GM19238 (cell line): ENCODE results near the gene ETV6.

Experiments used
- DNase-seq: peaks from one replicate; pipeline ENCODE4 v3.0.0; 2011; ENCODE audit warnings: low spot score; ENCODE audit not compliant: insufficient read length

Gene ETV6

DNA sequence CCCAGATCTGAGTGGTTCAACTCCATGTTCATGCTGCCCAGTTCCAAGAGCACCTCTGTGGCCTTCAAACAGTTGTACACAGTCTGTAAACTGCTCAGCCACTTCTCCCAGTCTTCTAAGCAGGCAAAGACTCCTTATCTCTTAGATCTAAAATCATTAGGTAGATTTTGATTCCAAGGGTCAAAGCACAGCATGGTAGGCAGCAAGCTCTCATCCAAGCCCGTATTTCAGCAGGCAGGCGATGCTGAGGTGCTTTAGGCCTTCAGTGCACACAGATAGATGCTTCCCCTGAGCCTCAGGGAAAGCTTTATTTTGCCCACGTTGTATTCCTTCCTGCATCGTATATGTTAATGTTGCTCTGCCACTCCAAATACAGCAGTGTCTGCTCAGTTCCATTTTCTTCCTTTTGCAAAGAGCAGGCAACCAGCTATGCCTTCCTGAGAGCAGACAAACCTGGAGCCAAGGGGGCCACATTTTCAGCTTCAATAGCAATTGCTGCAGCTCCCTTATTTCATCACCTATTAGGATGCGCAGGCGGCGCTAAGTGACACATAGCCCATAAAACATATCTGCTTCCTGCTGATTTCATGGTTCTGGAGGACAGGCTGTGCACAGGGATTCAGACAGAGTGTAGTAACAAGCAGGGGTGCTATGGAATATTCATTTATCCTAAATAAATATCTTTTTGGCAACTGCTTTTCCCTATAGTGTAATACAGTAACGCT is 67.5 kb downstream of the ETV6 start:
- DNase-seq: no peak

DNA sequence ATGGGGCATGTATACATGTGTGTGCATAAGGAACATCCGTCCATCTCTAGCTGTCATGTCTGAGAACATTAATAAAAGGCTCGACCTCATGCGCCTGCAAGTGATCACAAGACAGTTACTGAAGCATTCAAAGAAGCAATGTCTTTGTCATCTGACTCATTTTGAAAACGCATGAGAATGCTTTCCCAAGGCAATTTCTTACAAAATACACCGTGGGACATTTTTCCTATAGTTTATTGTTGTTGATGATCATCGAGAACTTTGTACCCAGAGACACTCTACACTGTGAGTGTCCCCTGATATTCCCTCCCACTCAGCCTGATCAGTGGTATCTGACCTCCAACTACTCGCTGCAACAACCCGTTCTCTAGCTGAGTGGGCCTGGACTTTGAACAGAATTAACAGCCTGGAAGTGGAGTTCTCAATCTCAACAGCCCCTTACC is 68.1 kb downstream of the ETV6 start:
- no peak for DNase-seq

DNA sequence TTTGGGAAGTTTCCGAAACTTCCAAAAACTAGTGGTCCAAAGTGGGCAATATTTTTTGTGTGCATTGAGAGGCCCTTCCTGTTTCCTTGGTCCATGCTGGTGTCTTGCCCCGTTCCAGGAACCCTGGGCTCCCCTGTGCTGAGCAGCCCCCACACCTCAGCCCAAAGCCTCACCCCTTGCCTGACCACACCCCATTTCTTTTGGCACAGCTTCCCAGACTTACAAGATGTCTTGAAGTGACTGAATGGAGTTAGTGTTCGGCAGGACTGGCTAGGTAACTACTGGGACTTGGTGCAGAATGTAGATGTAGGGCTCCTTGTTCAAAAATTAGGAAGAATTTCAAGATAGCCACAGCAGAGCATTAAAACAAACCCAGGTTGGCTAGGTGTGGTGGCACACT is 68.6 kb downstream of the ETV6 start:
- DNase-seq: no peak

DNA sequence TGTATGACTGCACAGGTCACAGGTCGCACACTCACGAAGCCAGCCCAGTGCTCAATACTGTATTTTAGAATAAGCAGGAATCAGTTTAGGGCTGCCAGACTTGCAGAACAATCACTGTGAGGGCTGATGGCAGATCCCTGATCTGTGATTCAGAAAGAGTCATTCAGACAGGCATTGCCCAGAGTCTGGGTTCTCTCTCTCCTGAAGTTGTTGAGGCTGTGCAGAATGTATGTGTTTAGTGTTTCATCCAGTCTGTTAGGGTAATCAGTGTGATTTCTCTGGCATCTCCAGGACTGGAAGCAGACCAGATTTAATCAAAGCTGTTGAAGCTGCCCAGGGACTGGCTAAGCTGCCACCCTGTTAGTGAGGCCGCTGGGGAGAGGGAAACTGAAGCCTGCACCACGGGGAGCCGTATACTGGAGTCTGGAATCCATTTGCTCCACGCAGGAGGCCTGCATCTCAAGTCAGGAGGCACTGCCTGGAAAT is 69.3 kb downstream of the ETV6 start:
- DNase-seq: no peak

DNA sequence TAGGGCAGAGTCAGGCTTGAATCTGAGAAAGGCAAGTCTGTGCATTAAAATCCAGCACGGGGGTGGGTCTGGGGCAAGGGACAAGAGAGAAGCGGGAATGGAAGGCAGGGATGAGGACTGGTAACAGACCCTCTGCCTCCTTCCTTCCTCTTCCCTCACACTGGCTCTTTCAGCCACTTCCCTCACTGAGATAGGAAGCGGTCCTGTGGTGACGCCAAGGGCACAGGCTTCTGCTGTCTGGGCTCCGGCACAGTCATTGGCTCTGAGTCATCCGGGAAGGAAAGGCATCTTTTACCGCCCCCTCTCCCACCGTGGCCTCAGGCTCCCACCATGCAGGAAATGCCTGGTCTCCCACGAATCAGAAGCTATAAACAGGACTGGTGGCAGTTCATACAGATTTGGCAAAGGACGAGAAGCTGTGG is 70.2 kb downstream of the ETV6 start:
- DNase-seq: no peak

DNA sequence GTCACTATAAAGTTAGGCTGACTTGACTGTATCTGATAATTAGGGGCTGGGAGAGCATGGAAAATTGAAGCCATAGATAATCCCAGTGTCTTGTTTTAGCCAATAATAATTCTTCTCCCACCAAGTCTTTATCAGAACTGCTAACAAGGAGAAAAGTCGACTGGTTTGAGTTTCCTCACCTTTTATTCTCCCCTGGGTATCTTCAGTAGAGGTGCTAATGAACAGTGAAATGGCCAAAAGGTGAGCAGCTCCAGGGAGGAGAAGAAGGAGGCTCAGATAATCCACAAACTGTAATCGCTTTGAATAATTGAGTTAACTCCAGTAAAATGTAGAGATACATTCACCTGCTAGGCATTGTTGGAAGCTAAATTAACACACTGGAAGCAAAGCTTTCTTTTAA is 72.6 kb downstream of the ETV6 start:
- no peak for DNase-seq

DNA sequence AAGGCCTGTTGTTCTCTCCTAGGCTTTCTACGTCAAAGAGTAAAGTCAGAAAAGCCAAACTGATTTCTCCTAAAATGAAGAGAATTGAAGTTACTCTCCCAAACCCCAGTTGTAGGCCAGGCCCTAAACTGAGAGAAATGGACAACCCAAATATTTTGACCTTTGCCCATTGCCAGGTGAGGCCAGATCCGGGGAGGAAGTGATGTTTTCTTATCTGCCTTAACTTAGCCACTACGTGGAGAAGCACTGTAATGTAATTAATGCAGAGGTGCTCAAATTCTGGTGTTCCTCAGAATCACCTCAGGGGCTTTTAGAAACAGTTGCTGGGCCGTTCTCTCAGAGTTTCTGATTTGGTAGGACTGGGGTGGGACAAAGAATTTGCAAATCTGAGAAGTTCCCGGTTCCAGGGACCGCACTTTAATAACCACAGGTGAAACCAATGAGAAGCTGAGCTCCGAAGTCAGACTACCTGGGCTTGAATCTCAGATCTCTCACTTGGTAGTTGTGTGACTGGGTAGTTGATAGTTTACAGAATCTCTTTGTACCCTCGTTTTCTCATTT is 73.2 kb downstream of the ETV6 start:
- DNase-seq: no peak

DNA sequence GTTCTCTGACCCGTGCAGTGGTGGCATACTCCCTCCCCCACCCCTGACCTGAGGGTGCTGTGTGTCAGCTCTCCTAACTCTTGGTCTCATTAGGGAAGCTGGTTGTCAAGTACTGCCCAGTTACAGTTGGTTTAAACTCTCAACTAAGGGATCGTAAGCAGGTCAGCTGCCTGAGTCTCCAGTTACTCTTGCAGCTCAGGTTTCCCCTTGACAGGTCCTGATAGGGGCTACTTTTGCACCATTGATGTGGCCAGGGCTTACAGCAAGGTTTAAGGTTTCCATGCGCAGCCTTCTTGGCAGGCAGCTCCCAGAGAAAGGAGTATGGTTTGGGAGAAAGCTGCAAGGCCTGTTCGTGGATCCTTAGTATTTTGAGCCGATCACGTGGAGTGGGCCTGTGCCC is 74.5 kb downstream of the ETV6 start:
- DNase-seq: no peak

DNA sequence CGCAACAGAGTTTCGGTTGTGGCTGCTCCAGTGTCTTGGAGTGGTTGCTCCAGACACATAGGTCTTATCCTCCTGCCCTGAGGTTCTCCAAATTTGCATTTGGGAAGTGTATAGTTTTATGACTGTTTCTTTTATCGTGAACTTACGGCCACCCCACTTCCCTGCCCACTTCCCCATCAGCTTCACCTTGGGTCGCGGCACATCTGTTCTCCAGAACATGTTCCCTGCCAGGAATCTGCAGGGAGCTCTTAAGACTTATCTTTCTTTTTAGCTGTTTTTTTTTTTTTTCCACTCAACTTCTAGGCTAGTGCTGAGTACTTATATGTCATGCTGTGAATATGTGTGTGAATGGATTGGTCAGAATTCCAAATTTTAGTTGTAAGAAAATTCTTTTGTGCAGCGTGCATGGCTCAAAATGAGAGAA is 75.4 kb downstream of the ETV6 start:
- DNase-seq: no peak

DNA sequence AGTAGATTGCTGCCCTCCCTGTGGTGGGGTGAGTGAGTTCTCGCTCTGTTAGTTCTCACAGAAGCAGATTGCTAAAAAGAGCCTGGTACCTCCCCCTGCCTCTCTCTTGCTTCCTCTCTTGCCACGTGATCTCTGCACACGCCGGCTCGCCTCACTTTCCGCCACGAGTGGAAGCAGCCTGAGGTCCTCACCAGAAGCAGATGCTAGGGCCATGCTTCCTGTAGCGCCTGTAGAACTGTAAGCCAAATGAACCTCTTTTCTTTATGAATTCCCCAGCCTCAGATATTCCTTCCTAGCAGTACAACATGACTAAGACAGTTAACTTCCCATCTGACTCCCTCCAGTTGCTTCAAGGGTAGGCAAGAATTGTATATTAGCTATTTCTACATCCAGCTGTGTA is 76.2 kb downstream of the ETV6 start:
- no peak for DNase-seq

DNA sequence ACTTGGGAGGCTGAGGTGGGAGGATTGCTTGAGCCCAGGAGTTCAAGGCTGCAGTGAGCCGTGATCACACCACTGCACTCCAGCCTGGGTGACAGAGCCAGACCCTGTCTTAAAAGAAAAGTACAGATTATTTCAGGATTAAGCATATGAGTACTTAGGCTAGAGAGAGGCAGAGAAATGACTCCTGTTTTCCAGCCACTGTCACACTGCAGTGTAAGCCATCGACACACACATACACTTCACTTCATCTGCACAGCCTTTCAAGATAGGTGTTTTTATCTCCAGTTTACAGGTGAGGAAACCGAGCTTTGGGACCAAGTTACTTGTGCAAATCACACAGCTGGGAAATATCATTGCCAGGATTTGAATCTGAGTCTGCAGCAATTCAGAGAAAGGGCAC is 77.2 kb downstream of the ETV6 start:
- DNase-seq: no peak

DNA sequence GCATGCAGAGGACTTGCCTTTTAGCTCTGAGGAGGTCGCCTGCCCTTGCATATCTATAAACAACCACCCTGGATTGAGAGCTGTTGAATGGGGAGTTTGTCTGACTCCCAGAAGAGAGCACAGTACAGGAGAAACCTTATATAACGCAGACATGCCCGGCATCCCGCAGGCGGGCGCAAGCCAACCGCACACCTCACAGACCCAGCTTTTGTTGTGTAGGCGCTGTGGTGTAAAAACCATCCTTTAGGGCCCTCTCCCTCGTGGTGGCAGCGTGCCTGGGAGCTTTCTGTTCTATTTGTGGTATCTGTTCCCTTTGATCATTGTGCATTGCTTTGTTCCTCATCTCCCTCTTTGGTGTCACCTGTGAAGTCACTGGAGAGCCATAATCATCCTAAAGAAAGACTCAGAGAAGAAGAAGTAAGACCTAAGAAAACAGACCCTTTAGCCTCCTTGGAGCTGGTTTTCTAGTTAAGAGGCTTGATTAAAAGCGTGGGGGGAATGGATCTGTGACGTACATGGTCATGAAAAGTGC is 77.7 kb downstream of the ETV6 start:
- no peak for DNase-seq

DNA sequence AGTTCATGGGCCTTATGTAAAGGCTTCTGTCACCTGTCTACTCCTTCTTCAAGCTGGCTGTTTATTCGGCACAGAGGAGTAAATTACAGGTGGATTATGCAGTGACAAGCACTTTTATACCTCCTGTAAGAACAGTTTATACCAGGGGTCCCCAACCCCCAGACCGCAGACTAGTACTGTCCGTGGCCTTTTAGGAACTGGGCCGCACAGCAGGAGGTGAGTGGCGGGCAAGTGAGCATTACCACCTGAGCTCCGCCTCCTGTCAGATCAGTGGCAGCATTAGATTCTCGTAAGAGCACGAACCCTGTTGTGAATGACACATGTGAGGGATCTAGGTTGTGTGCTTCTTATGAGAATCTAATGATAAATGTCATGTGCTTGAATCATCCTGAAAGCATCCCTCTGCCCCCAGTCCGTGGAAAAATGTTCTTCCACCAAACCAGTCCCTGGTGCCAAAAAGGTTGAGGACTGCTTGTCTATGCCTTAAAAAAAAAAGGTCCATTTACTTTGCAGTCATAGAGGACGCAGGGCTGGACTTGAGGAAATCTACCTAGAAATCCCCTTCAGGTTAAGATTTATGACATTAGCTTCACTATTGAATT is 78.8 kb downstream of the ETV6 start:
- no peak for DNase-seq

DNA sequence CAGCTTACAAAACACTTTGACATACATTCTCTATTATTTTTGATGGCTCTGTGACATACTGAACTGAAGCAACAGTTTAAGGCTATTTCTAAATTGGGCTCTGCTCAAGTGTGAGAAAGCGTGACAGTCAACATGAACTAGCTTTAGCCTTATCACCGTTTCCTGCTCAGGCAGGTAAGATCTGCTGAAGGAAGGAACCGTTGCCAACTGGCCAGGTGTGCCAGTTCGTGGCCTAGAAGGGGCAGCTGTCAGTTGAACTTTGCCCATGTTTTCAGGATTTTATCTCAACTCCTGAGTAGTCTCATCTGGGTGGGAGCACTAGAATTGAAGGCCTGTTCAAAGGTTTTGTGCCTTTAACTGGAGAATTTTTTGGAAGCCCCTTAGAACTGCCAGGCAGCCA is 79.5 kb downstream of the ETV6 start:
- DNase-seq: no peak

DNA sequence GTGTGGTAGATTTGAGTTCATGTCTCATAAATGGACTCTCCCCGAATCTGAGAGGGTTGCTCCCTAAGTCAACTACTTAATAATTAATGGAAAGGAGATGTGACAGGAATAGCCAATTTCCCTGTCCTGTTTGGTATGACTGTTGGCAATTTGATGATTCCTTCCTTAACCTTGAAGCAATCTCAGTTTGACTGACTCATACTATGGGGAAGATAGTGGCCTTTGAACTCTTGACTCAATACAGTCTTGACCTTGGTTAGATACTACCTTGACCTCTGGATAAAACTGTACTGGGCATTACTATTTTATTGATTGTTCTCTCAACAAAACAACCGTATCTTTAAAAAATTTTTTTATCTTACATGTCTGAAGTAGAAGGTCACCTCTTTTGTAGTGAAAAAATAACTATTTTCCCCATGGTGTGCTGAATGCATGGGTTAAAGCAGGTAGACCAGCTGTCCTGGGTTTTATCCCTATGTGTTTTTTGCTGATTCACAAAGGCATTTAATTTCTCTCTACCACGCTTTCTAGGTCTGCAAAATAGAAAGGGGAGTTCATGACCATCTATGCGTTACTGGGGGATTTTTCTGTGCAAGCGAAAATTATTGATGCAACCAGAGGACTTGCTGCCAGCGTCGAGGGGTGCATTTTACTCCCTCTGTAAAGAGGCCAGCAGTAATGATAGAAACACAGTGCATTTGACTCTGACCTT is 80.1 kb downstream of the ETV6 start:
- no peak for DNase-seq

DNA sequence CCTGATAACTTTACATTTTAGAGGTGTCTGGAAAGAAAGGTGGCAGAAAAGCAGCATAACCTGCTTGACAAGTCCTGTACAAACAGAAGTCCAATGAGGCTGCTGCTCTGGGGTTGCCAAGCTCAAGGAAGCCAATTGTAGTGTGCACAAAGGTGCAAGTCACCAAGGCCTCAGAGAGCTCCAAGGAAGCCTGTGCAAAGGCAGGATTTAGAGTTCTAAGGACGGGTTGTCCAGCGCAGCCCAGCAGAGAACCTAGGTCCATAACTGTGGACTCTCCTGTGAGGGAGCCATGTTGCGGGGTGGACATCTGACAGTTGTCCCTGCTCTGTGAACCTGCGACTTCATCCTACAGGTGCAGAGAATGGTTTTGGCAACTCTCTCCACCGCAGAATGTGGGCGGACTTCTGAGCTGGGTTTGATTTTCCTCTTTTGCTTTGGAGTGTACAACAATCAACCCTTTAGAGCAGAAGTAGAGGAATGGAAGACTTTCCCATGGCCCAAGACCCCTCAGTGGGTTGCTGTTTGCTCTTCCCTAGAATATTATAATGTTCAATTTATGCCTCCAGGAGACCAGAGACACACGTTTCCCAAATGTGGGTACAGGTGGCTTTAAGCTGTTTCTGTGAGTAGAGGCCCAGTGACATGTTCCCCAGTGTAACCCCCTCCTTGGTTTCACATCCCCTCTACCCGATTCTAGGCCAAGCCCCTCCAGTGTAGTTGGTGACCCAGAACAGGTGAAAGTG is 81.0 kb downstream of the ETV6 start:
- DNase-seq: no peak

DNA sequence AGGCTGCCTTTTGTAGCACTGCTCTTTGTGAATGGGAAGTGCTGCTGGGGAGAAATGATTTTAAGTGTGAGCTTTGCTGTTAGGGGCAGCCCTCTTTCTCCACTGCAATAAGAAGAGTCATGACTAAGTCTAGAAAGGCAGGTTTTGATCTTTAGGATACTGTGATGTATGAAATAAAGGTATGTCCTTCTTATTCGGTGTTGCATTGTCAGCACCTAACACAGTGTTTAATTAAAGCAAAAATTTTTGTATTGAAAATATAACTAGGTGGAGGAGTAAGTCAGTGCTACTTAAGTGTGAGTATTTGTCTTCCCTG is 81.5 kb downstream of the ETV6 start:
- no peak for DNase-seq

DNA sequence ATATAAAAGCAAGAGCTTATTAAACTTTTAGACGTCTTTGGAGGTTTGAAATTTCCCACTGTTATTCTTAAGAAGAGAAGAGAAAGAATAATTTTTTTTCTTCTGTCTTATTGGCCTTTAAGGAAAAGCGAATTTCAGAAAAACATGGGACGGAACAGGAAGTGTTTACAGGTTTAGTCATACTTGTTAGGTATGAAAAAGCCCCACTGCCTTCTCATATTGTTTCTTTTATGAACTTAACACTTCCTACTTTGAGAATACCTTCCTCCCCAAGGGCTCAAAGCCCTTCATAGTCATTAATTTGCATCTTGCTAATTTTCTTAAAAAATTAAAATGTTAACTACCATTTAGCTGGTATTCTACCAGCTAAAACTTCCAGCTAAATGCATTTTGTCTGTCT is 82.0 kb downstream of the ETV6 start:
- no peak for DNase-seq

DNA sequence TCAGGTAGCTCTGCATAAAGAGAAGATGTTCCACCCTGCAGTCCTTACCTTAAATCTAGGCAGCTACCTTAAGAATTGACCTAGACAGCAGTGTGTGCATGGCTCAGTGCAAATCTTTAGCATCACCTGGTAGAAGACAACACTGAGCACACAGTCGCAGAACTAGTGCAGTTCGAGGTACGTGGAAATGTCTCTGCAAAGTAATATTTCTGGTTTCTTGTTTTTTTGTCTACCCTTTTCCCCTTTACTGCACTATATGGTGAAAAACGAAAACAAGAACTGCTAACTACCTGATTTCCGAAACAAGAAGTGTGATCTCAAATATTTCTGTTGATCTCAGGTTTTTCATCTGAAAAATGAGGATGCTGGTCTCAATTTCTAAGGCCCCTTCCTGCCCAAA is 82.5 kb downstream of the ETV6 start:
- no peak for DNase-seq

DNA sequence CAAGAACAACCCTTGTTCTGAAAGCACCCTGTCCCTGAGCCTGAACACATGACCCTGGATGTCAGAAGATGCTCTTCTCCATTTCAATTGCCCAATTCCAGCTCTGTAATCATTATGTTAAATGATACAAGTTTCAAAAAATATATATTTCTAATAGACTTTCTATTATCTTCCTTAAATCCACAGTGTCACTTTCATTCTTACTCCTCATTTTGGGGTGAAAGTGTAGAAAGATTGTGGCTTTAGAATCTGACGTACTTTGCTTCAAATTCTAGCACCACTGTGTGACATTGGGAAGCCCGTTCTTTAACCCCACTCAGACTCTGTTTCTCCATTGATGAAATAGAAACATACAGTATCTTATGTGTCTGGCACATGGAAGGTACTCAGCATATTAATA is 83.2 kb downstream of the ETV6 start:
- no peak for DNase-seq

DNA sequence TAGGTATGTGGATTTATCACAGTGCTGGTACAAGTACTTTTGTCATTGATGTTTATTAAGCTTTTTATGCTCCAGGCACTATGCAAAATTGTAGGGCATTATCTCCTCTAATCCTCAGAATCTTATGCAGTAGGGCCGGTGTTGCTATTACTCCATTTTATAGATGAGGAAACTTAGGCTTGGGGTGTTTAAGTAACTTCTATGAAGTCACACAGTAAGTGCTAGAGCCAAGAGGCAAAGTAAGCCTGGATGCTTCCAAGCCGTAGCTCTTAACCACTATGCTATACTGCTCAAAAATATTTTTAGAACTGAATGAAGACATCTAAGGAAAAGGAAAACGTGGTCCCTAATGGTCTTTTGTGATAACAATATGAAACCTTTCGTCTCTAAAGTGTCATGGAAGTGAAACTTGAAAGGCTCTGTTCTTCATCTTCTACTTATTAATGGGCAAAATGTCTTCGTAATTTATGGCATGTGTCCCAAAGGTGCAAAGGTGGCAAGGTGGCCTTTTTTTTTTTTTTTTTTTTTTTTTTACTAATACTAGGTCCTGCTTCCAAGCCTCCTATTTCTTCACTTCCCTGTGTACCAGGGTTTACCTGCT is 85.2 kb downstream of the ETV6 start:
- DNase-seq: no peak
